ENCODE data around the gene MEPCE. TPM values are rescaled to one million over a fixed set of nuclear protein-coding genes. Genes with fewer than 3 reads are reported as not detected.
A peak's percentile ranks its signal among the peaks of the same experiment; 100 is the strongest.

MEPCE gene
- total and polyA plus RNA-seq, 9 of the 15 experiments (the other 6 are each of a cell fraction or from before 2014, with no cell fraction given): 10.9 to 76.3 (median 44.1) TPM

GRCh38 chr7:100407285-100408180, 22.1 kb upstream of the MEPCE start (continued):
- TF ChIP-seq ZBTB40 (IDR thresholded peaks at IDR 0.05) (no peak), ZBTB40 (CRISPR knock-in tag; IDR thresholded peaks at IDR 0.05) (no peak), FOS (IDR thresholded peaks at IDR 0.05; ENCODE audit: extremely low read depth, insufficient read length) (no peak), CREM (IDR thresholded peaks at IDR 0.05; ENCODE audit: low read depth) (peak; percentile 48; the same call in 1 of the 2 replicates), JUN (IDR thresholded peaks at IDR 0.05; ENCODE audit: borderline replicate concordance, low read depth, low read length) (peak; percentile 67; the same call in 1 of the 2 replicates), JUN (CRISPR knock-in tag; IDR thresholded peaks at IDR 0.05; ENCODE audit: borderline replicate concordance) (no peak), ILF3 (IDR thresholded peaks at IDR 0.05; ENCODE audit: borderline replicate concordance) (no peak), SMARCE1 (IDR thresholded peaks at IDR 0.05) (peak; percentile 51), MAFF (IDR thresholded peaks at IDR 0.05; ENCODE audit: low read length) (peak; percentile 35; the same call in 1 of the 2 replicates), RAD21 (CRISPR knock-in tag; conservative IDR thresholded peaks at IDR 0.05 in 1 of 2, IDR thresholded peaks at IDR 0.05 in 1 of 2) (peak; percentile 56 to 79), ZNF134 (CRISPR knock-in tag; conservative IDR thresholded peaks at IDR 0.05) (no peak), ZBTB43 (CRISPR knock-in tag; IDR thresholded peaks at IDR 0.05) (no peak), SMARCA5 (IDR thresholded peaks at IDR 0.05) (no peak), VEZF1 (CRISPR knock-in tag; IDR thresholded peaks at IDR 0.05) (0 out of 2 replicates have a peak, but pooled peaks have one; percentile 16), ZNF316 (IDR thresholded peaks at IDR 0.05) (peak; percentile 47; the same call in 1 of the 2 replicates), SMARCA4 (IDR thresholded peaks at IDR 0.05) (peak; percentile 33; the same call in 1 of the 2 replicates)
